HEK293 (cell line): Measurements from ENCODE around the gene KHSRP.
"Not testable (repeated sequence)": the region's sequence is repeated elsewhere in the genome, so short reads cannot be mapped to it uniquely, and the experiment has no call there.

Experiments used
- CTCF ChIA-PET: fragments of 350-600 bp; formaldehyde crosslinking; extraction: SDS; loops from one replicate; lab custom pipeline; 2021; ENCODE audit warnings: antibody characterized with exemption; lab: Yijun Ruan, JAX
- POLR2A ChIA-PET: fragments of 300-600 bp; formaldehyde crosslinking; extraction: SDS; loops from one replicate; lab custom pipeline; 2020; ENCODE audit warnings: antibody characterized with exemption, inconsistent platforms; lab: Yijun Ruan, JAX
- H3K27ac ChIP-seq: fragments of 200-500 bp; sonication (Bioruptor generic); 2 replicates; pipeline ENCODE4 v1.5.1; 2014; ENCODE audit warnings: low read depth, low read length, control low read depth, inconsistent platforms; ENCODE audit errors: extremely low read depth
- H3K36me3 ChIP-seq, 2 experiments: fragments of 200-500 bp in 1 of 2; sonication (Bioruptor generic) in 1 of 2; 1 replicate in 1 of 2; 2 replicates in 1 of 2; pipeline ENCODE4 v1.5.1; 2014 to 2017; ENCODE audit warnings: inconsistent platforms in 2 of 2, low read length in 2 of 2; ENCODE audit not compliant: control insufficient read depth in 2 of 2, insufficient read depth in 1 of 2
- H3K4me1 ChIP-seq: fragments of 200-500 bp; sonication (Bioruptor generic); 2 replicates; pipeline ENCODE4 v1.5.1; 2014; ENCODE audit warnings: mild to moderate bottlenecking, low read length, inconsistent platforms; ENCODE audit not compliant: control insufficient read depth, insufficient read depth
- H3K4me3 ChIP-seq: 2 replicates; pipeline ENCODE4 v1.5.1; 2011; ENCODE audit warnings: low read depth, mild to moderate bottlenecking, control low read depth, low read length, moderate library complexity
- H3K9me3 ChIP-seq: fragments of 200-500 bp; sonication (Bioruptor generic); 2 replicates; pipeline ENCODE4 v1.5.1; 2014; ENCODE audit warnings: low read depth, low read length, inconsistent platforms; ENCODE audit not compliant: control insufficient read depth, insufficient read depth
- EGR2 ChIP-seq: fragments of 450-650 bp; formaldehyde crosslinking; IDR thresholded peaks from 2 replicates; pipeline ENCODE4 v1.5.1; 2016; ENCODE audit warnings: low read depth, missing biosample characterization, missing genetic modification characterization
- GLI2 ChIP-seq: fragments of 450-650 bp; formaldehyde crosslinking; IDR thresholded peaks from 2 replicates; pipeline ENCODE4; 2017; ENCODE audit warnings: missing biosample characterization, missing genetic modification characterization, low read depth, borderline replicate concordance
- OVOL3 ChIP-seq: fragments of 450-650 bp; formaldehyde crosslinking; IDR thresholded peaks from 2 replicates; pipeline ENCODE4 v1.5.1; 2016; ENCODE audit warnings: missing biosample characterization, missing genetic modification characterization
- REST ChIP-seq: fragments of 450-650 bp; formaldehyde crosslinking; IDR thresholded peaks from 2 replicates; pipeline ENCODE4 v1.5.1; 2016; ENCODE audit warnings: missing biosample characterization, missing genetic modification characterization
- ZBTB8A ChIP-seq: fragments of 450-650 bp; formaldehyde crosslinking; IDR thresholded peaks from 2 replicates; pipeline ENCODE4 v1.5.1; 2016; ENCODE audit warnings: missing biosample characterization, missing genetic modification characterization
- ZFHX2 ChIP-seq: fragments of 450-650 bp; formaldehyde crosslinking; conservative IDR thresholded peaks from 2 replicates; pipeline ENCODE4 v1.5.1; 2016; ENCODE audit warnings: missing biosample characterization, missing genetic modification characterization
- ZFP37 ChIP-seq: fragments of 450-650 bp; formaldehyde crosslinking; IDR thresholded peaks from 2 replicates; pipeline ENCODE4 v1.5.1; 2016; ENCODE audit warnings: missing biosample characterization, missing genetic modification characterization
- ZNF121 ChIP-seq: fragments of 450-650 bp; formaldehyde crosslinking; IDR thresholded peaks from 2 replicates; pipeline ENCODE4 v1.5.1; 2016; ENCODE audit warnings: missing biosample characterization, missing genetic modification characterization
- ZNF140 ChIP-seq: fragments of 450-650 bp; formaldehyde crosslinking; IDR thresholded peaks from 2 replicates; pipeline ENCODE4 v1.5.1; 2016; ENCODE audit warnings: missing biosample characterization, missing genetic modification characterization
- ZNF19 ChIP-seq: fragments of 450-650 bp; formaldehyde crosslinking; IDR thresholded peaks from 2 replicates; pipeline ENCODE4; 2016; ENCODE audit warnings: missing biosample characterization, missing genetic modification characterization, low read depth
- ZNF354C ChIP-seq: fragments of 450-650 bp; formaldehyde crosslinking; IDR thresholded peaks from 2 replicates; pipeline ENCODE4 v1.5.1; 2016; ENCODE audit warnings: missing biosample characterization, missing genetic modification characterization, low read depth, borderline replicate concordance
- ZNF394 ChIP-seq: fragments of 450-650 bp; formaldehyde crosslinking; IDR thresholded peaks from 2 replicates; pipeline ENCODE4 v1.5.1; 2016; ENCODE audit warnings: missing biosample characterization, missing genetic modification characterization, mild to moderate bottlenecking, moderate library complexity, borderline replicate concordance
- ZNF426 ChIP-seq: fragments of 450-650 bp; formaldehyde crosslinking; IDR thresholded peaks from 2 replicates; pipeline ENCODE4 v1.5.1; 2017; ENCODE audit warnings: missing biosample characterization, missing genetic modification characterization, mild to moderate bottlenecking, inconsistent platforms, moderate library complexity
- ZNF433 ChIP-seq: fragments of 450-650 bp; formaldehyde crosslinking; IDR thresholded peaks from 2 replicates; pipeline ENCODE4 v1.5.1; 2016; ENCODE audit warnings: missing biosample characterization, missing genetic modification characterization, low read depth
- ZNF518A ChIP-seq: fragments of 450-650 bp; formaldehyde crosslinking; conservative IDR thresholded peaks from 2 replicates; pipeline ENCODE4 v1.5.1; 2016; ENCODE audit warnings: low read depth, missing biosample characterization, missing genetic modification characterization
- ZNF555 ChIP-seq: fragments of 450-650 bp; formaldehyde crosslinking; conservative IDR thresholded peaks from 2 replicates; pipeline ENCODE4 v1.5.1; 2017; ENCODE audit warnings: missing biosample characterization, mild to moderate bottlenecking, missing genetic modification characterization, inconsistent platforms
- ZNF558 ChIP-seq: fragments of 450-650 bp; formaldehyde crosslinking; IDR thresholded peaks from 2 replicates; pipeline ENCODE4 v1.5.1; 2016; ENCODE audit warnings: missing biosample characterization, missing genetic modification characterization
- ZNF560 ChIP-seq: fragments of 450-650 bp; formaldehyde crosslinking; IDR thresholded peaks from 2 replicates; pipeline ENCODE4 v1.5.1; 2017; ENCODE audit warnings: missing biosample characterization, missing genetic modification characterization, borderline replicate concordance
- ZNF580 ChIP-seq: fragments of 450-650 bp; formaldehyde crosslinking; IDR thresholded peaks from 2 replicates; pipeline ENCODE4 v1.5.1; 2016; ENCODE audit warnings: missing biosample characterization, missing genetic modification characterization
- ZNF623 ChIP-seq: fragments of 450-650 bp; formaldehyde crosslinking; IDR thresholded peaks from 2 replicates; pipeline ENCODE4 v1.5.1; 2016; ENCODE audit warnings: missing biosample characterization, missing genetic modification characterization
- ZNF639 ChIP-seq: fragments of 450-650 bp; formaldehyde crosslinking; IDR thresholded peaks from 2 replicates; pipeline ENCODE4 v1.5.1; 2016; ENCODE audit warnings: missing biosample characterization, missing genetic modification characterization
- ZNF664 ChIP-seq: fragments of 450-650 bp; formaldehyde crosslinking; IDR thresholded peaks from 2 replicates; pipeline ENCODE4 v1.5.1; 2016; ENCODE audit warnings: missing biosample characterization, missing genetic modification characterization
- ZNF791 ChIP-seq: fragments of 450-650 bp; formaldehyde crosslinking; IDR thresholded peaks from 2 replicates; pipeline ENCODE4 v1.5.1; 2016; ENCODE audit warnings: missing biosample characterization, missing genetic modification characterization
- ZXDB ChIP-seq: fragments of 450-650 bp; formaldehyde crosslinking; IDR thresholded peaks from 2 replicates; pipeline ENCODE4 v1.5.1; 2016; ENCODE audit warnings: missing biosample characterization, missing genetic modification characterization

The KHSRP gene

GRCh38 chr19:6400062-6400944 is 24.3 kb downstream of the KHSRP start:
- POLR2A ChIA-PET, result not testable (repeated sequence)
- TF ChIP-seq ZNF140 (tag by site-specific recombination) (peak; percentile 49; the same call in 1 of the 2 replicates), REST (tag by site-specific recombination) (peak; percentile 61; the same call in 1 of the 2 replicates), OVOL3 (tag by site-specific recombination) (peak; percentile 32; the same call in 1 of the 2 replicates), ZXDB (peak; percentile 66; the same call in 1 of the 2 replicates), ZNF433 (peak; percentile 87), ZFHX2 (tag by site-specific recombination) (peak; percentile 89), GLI2 (tag by site-specific recombination) (peak; percentile 23; the same call in 1 of the 2 replicates), ZNF560 (tag by site-specific recombination) (peak; percentile 81), ZNF623 (peak; percentile 72), ZNF558 (tag by site-specific recombination) (0 out of 2 replicates have a peak, but pooled peaks have one; percentile 60), ZNF426 (tag by site-specific recombination) (peak; percentile 75), ZNF121 (0 out of 2 replicates have a peak, but pooled peaks have one; percentile 35), ZNF639 (peak; percentile 55; the same call in 1 of the 2 replicates), ZBTB8A (tag by site-specific recombination) (peak; percentile 72), ZFP37 (tag by site-specific recombination) (0 out of 2 replicates have a peak, but pooled peaks have one; percentile 35), ZNF791 (tag by site-specific recombination) (0 out of 2 replicates have a peak, but pooled peaks have one; percentile 29), ZNF394 (peak; percentile 96), ZNF518A (tag by site-specific recombination) (peak; percentile 91), ZNF19 (tag by site-specific recombination) (peak; percentile 79; the same call in 1 of the 2 replicates), ZNF664 (tag by site-specific recombination) (peak; percentile 51; the same call in 1 of the 2 replicates), ZNF354C (tag by site-specific recombination) (0 out of 2 replicates have a peak, but pooled peaks have one; percentile 36), ZNF555 (peak; percentile 76), ZNF580 (tag by site-specific recombination) (peak; percentile 24; the same call in 1 of the 2 replicates), EGR2 (tag by site-specific recombination) (peak; percentile 88)

More at GRCh38 chr19:6400062-6400944, 24.3 kb downstream of the KHSRP start:
- CTCF ChIA-PET, H3K9me3 ChIP-seq, H3K36me3 ChIP-seq, H3K4me1 ChIP-seq, H3K4me3 ChIP-seq, H3K27ac ChIP-seq: not testable (repeated sequence)
